ENCODE results near the gene LRP1B.

The LRP1B gene

DNA sequence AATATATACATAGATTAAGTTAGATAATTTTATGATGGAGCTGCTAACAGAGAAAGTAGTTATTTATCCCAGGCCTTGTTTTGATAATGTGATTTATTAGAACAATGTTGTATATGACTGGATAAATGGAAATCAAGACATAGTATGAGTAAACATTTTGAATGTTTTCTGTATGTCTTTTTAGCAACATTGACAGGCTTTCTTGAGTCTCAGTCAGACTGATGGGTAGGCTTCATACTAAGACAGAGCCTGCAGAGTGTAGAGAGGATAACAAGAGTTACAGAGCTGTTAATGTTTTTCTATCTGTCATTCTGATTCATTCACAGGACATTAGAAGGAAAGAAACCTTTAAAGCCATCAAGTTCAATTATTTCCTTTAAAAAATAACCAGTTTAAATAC, 478.5 kb downstream of the LRP1B start:
- no peak for DNase-seq

DNA sequence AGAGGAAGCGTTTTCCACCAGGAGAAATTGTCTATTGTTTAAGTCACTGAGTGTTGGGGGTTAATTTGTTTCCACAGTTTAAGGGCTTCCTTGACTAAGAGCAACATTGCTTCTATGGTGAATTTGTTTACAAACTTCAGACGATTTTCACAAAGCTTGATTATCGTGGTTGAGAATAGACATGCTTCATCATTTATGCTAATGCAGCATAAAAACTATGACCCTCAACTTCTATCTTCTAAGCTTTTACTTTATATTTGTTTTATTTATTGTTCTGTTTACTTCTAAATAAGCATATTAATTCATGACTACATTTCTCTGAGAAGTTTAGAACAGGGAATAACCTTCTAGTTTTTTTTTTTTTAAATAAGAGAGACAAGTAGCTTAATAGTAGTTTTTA, 483.5 kb downstream of the LRP1B start:
- DNase-seq: no peak

DNA sequence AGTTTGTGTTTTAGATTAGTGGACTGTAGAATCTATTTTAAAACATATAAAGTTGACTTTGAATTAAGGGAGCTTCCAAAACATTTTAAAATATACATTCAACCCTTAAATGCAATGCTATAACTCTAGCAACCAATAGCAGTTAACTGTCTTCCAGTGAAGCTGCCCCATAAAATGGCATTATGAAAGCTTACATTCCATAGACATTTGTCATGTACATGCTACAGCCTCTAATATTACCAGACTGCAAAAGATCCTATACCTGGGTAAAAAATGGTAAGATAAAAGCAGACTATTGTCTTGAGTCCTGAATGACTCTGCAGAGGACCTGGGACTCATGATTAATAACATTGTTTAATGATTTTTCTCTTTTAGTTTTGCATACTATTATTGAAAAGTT, 489.4 kb downstream of the LRP1B start:
- no peak for DNase-seq

DNA sequence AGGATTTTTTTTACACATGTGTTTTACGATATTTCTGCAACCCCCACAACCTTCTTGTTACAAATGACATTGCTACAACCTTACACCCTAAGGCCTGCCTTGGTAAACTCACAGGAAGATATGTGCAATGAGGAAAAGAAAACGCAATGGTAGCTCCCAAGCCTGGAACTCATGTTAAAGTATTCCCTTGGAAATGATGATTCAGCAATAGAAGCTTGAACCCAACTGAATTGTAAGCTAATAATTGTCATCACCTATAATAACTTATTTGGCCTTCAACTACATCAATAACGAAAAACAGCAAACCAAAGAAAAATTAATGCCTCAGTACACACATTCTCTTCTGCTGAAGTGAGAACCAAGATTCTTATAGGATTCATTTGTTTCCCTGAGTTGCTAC, 491.0 kb downstream of the LRP1B start:
- no peak for DNase-seq

DNA sequence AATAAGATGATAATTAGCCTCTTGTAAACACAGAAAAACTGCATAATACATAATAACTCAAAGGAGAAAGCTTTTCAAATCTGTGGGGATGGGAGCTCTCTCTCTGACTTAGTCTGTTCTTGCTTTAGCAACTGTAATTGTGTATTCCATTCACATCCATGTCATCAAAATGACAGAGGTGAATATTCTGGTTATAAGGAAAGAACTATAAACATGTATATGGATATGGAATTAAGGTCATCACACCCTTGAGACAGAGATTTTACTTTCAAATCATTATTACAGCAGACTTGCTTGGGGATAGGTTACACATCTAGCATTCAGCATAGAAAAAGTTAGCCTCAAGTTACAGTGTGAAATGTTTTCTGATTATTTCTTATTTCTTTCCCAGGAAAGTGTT, 497.7 kb downstream of the LRP1B start:
- DNase-seq: no peak

DNA sequence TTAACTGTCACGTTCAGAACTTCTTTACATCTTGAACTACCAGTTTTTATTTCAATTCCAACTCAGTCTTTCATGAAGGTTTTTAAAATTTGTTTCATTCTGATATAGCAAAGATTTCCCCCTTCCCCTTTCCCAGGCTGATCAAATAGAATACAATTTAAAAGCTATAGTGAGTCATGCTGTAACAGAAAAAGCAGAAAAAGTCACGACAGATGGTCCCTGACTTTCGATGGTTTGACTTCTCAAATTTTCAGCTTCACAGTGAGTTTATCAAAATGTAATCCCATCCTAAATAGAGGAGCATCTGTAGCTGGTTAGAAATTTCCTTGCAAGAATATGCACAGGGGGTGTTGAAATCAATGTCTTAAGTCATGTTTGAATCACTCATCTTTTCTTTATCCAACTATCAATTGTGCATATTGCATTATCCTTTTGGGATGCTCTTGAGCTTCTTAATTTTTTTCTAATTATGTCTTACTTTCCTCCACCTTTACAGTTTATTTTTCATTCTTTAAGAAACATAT, 500.3 kb downstream of the LRP1B start:
- no peak for DNase-seq

DNA sequence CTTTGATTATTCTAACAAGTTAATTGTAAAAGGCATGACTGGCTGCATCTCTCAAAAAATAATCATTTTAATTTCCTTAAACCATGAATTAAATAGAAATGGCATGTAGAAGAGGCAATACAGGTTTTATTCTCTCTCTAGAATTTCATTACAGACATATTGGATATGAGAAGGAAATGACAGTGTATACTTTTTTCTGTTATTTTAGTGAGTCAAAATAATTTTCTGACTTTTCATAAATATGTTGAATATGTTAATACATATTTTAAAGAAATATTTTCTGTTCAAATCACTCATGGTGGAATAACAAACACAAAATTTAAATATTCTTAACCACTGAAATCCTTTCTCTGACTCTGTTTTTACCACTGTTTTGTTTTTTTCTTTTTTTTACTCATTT, 510.4 kb downstream of the LRP1B start:
- DNase-seq: no peak

DNA sequence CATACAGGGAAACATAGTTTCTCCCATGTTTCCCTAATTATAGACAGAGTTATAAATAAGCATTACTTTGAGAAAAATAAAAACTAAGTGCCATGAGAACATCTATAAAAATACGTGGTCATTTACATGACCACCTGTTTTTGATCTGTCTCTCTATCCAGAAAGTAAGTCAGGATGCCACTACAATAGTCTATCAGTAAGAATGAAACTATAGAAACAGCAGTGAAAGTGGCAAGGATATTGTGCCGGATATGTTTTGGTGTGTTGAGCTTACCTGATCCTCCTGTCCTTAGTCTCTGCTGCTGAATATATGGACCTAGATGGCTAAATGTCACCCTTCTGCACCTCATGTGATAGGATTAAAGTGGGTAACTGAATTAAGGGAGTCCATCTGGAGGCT, 512.4 kb downstream of the LRP1B start:
- no peak for DNase-seq

DNA sequence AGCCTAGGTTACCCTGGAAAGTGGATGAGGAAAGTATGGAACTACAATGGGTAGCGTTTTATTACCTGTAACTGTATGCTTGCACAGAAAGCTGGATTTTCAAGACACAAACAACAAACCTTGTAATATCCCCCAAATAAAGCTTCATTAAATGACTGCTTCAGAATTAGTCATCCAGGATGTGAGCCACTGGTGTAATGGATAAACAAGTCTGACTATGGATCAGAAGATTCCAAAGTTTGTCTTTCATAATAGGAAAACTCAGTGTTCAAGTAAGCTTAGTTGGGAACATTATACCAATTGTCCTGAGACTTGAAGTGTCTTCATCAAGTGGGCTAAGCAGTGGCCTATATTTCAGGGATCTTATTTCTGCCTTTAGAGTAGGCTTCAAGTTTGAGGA, 518.8 kb downstream of the LRP1B start:
- DNase-seq: no peak

DNA sequence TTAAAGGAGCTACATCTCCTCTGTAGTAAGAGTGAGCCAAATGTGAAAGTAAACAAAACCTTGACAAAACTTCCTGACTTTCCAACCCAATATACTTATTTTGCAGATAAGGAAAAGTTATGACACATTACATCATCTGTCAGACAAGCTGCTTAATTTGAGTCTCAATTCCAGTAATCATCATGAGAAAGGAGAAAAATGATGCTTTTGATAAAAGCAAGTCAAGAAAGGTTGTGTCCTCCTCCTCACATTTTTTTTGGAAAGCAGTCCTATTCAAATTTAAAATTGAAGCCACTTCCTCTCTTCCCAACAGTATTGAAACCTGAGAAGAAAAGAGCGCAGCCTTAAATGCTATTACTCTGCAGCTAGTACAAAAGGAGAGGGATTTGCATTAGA, 519.6 kb downstream of the LRP1B start:
- no peak for DNase-seq

DNA sequence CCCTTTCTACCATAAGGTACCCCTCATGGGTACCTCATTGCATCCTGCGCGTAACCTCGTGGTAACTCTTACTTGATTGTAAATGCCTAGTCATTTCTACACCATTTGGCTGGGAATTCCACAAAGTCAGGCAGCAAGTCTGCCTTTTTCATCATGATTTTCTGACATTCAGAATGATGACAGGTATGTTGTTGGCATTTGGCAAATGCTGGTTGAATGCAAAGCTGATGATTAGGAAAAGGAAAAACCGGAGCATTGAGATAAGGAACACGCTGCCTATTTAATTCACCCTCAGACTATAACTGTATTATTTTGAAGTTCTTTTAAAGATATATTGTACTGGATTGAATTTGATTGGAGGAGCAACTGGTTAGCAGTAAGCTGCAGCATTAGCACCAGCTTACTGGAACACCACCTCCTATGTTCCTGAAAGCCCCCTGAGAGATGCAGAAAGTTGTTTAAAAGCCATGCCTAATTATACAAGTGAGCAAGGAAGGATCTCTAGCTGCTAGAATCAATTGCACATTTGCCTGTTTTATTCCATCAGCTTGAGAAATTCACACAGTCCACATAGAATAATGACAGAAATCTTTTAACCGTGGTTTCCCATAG, 520.1 kb downstream of the LRP1B start:
- no peak for DNase-seq

DNA sequence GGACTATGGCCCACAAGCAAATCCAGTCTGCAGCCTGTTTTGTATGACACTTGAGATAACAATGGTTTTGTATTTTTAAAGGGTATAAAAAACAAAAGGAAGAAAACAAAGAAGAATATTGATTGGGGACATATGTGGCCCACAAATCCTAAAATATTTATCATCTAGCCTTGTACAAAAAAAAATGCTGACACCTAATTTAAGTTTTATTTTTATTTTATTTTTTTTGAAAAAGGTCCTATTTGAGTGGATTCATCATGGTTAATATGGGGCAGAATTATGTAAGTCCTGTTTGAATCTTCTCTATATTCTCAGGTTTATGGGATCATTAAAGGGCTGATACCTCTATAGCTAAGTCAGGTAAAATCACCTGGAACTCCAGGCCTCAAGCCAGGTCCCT, 525.7 kb downstream of the LRP1B start:
- DNase-seq: no peak

DNA sequence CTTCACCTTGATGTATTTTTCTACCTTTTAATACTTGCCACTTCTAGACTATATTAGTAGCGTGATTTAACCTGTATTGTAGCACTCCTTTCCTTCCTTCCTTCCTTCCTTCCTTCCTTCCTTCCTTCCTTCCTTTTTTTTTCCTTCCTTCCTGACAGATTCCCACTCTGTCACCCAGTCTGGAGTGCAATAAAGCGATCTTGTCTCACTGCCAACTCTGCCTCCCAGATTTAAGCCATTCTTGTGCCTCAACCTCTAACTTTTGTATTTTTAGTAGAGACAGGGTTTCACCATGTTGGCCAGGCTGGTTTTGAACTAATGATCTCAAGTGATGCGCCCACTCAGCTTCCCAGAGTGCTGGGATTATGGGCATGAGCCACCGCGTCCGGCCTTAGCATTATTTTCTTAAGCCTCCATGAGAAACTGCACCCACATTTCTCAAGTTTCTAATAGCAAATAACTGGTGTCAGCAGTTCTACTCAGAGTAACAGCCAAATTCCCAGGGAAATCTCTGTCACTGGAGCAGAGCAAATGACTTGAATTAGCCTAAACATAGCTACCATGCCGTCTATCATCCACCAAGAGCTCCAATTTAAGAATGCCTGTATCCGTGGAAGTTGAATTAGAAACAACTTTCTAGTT, 529.2 kb downstream of the LRP1B start:
- no peak for DNase-seq

DNA sequence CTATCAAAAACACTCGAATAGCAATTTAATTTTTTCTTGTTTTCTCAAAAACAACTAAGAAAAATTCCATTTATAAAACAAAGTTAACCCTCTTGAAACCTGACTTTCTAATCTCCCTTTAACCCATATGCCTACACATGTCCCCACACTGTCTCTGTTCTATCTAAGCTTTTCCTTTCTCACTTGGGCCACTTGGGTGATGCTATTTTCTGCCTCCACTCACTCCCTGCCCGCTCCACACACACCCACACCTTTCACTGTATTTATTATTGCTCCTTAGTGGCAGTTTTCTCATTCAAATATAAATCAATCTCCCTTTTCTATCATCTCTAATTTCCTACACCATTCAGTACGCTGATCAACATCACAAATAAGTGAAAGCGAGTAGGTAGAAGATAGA, 531.1 kb downstream of the LRP1B start:
- no peak for DNase-seq

DNA sequence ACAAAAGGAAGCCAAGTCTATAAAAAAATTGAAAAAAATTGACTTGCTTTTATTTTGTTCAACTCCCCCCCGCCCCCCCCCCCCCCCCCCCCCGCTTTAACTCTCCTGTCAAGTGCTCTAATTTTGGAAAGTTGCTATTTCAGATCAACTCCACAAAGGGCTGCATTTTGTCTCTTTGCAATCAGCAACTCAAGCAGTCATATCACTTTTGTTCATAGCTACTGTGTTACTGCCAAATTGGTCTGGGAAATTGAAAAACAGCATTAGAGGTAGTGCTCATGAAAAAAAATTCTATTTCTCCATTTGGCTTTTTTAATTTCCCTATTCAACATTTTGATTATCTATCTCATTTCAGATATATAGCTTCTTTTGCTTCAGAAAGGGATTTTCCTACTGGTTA, 531.8 kb downstream of the LRP1B start:
- no peak for DNase-seq

DNA sequence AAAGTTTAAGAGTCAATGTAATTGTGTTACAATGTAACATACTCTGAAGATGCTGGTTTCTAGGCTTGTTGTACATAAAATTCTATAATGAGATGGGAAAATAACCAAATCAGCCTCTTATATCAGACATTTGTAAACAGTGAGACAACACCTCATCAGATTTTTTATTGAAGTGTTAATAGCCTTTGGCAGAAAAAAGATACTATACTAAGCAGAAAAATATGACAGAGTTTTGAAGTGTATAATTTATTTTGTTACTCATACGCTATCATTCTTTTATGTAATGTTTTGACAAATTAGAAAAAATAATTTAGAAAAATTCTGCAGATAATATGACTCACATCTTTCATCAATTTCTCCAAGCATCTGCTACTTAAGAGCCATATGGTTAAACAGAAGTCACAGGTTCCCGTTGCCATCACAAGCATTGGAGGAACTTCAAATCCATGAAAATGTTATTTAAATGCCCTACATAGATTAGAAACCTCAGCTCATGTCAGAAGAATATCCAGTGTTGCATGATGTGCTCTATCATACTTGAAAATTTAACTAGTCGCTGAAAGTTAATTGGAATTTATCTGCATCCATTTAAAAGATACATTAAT, 535.4 kb downstream of the LRP1B start:
- DNase-seq: no peak

DNA sequence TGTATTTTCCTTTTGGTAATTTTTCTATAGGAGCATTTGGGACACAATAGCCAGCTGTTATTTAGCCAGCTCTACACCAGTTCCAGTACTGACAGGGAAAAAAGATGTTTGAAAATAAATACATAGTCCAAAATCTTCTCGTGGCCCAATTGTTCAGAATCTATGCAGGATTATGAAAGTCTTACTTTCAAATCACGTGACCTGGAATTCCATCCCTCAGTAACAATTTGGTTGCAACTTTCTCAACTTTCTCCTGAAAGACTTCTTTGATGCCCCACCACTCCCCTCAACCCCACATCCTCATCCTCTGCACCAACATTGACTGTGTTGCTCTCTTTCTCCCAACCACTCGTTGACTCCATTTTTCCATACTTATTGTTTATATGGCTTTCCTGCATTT, 539.0 kb downstream of the LRP1B start:
- DNase-seq: no peak

DNA sequence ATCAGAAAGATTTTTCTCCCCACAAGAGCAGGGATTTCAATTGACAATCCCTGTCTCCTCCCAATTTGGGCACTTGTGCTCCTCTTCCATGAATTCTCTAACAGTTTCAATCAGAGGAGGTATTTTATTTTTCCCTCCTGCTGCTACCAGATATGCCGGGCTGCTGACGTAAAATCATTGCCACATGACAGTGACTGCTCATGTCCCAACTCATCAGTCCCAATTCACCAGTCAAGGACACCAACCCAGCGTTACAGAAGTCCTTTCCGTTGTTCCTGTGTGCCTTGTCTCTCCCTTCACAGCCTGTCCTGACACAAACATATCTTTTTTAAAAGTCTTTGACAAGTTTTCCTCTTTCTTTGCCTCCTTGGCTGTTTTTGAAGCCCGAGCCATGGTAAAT, 540.2 kb downstream of the LRP1B start:
- no peak for DNase-seq

DNA sequence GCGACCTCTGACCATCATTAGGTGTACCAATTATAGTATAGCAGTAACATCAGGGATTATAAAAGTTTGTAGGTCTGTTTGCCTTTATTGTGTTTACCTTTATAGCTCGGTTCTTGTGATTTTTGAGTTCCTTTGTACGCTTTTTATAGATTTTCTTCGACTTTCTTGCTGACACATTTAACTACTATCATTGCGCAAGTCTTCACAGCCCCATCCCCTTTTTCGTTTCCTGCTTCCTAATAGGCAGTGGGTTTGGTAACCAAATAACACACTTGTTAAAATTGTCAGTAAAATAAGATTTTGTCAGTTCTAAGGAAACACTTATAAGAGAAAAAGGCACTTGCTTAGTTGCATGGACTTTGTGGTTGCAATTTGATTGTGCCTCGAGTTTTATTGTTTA, 541.5 kb downstream of the LRP1B start:
- no peak for DNase-seq

DNA sequence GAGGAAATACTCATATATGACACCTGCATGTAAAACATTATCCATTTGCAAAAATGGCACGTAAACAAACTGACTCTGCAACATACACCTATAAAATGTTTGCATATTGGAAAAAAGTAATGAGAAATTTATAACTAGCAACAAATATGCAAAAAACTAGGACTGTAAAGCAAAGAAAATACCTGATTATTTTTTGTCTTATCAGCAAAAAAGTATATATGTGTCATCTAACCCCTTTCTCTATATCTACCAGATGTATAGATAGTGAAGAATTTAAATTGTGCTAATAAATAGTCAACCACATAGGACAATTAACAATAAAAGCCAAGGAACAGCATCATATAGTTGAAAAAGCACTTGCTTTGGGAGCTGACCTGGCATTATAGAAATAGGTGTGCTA, 543.8 kb downstream of the LRP1B start:
- no peak for DNase-seq

DNA sequence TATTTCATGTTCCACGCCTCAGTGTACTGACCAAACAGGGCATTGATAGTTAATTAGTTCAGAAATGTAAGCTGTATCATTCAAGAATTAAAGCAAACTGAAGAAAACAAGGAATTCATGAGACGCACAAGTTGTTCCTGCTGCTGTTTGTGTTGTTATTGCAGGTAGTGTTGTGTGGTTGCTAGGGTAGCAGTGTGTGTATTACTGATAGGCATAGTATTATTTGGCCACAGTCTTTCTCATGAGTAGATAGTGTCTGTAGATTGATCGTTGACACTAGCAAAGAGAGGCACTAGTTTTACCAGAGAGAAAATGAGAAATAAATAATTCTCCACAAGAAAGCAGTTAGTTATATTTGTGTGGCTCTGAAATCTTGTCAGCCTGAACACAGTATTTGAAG, 548.6 kb downstream of the LRP1B start:
- no peak for DNase-seq

DNA sequence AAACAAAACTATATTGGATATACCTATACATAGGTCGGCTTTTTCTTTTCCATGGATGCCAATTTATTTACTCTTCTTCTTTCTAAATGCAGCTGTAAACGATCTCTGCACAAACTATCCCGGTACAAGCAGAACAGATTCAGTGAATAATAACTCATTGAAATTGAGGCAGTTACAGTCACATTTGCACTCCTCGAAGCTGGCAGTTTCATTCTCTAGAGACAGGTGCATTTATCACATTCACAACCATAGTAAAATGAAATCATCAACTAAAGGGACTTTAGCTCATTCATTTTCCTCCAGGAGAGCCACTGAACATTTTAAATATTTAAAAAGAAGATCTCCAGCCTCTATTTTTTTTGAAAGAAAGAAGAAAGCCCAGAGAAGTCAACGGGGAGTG, 551.7 kb downstream of the LRP1B start:
- DNase-seq: no peak

DNA sequence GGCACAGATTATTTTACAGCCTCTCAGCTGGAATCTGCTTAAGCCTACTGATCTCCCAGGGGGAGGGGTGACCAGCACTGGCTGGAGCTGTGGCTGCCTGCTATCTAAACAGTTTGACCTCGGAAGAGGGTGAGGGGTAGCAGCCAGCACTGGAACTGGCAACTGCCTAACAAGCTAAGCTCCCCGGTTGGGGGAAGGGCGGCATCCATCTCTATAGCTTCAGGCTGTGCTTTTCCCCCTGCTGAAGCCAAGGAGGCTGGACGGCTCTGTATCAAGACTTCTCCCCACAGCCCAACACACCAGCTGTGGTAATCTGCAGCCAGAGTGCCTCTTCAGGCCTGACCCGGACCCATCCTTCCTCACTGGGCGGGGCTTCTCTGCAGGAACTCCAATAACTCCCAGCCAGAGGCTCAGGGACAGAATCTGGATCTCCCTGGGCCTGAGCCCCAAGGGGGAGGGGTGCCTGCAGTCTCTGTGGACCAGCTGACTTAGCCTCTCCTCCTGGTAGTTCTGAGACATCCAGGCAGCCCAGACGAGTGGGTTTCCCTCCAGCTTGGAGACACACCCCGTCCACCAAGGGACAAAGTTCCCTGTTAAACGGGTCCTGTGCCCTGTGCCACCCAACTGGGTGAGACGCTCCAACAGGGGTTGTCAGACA, 560.2 kb downstream of the LRP1B start:
- no peak for DNase-seq

DNA sequence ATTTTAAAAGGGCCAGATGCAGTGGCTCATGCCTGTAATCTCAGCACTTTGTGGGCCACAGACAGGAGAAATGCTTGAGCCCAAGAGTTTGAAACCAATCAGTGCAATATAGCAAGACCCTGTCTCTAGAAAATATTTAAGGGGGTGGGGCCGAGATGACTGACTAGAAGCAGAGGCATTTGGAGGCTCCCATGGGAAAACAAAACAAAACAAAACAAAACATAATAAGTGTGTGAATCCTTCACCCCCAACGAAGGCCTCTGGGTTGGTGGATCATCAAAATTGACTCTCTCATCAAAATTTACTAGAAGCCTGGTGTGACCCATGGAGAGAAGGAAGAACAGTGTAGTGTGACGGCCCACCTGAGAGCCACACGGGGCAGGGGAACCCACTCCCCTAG, 560.9 kb downstream of the LRP1B start:
- DNase-seq: no peak
